H9 (cell line): ENCODE data around the gene SURF1. TPM values are rescaled to one million over a fixed set of nuclear protein-coding genes. Genes with fewer than 3 reads are reported as not detected.

Source experiments
- DNase-seq: peaks from one replicate; pipeline ENCODE4 v3.0.0-alpha.2; 2017
- H2AFZ ChIP-seq: one replicate; pipeline ENCODE4 v1.6.1; 2013; ENCODE audit warnings: mild to moderate bottlenecking, low read length, control low read depth, moderate library complexity
- H2AK5ac ChIP-seq: 2 replicates; pipeline ENCODE4 v1.6.1; 2013; ENCODE audit warnings: low read length, control low read depth, mixed read lengths; ENCODE audit not compliant: insufficient read length
- H2BK120ac ChIP-seq: one replicate; pipeline ENCODE4 v1.6.1; 2013; ENCODE audit warnings: low read depth, mild to moderate bottlenecking, low read length, control low read depth, inconsistent platforms; ENCODE audit not compliant: poor library complexity, severe bottlenecking
- H2BK12ac ChIP-seq: 2 replicates; pipeline ENCODE4 v1.6.1; 2013; ENCODE audit warnings: low read length, control low read depth, mixed read lengths, low read depth; ENCODE audit not compliant: insufficient read length
- H2BK15ac ChIP-seq: 2 replicates; pipeline ENCODE4 v1.6.1; 2013; ENCODE audit warnings: low read depth, low read length, control low read depth
- H2BK20ac ChIP-seq: one replicate; pipeline ENCODE4 v1.6.1; 2013; ENCODE audit warnings: low read depth, mild to moderate bottlenecking, low read length, control low read depth, inconsistent platforms; ENCODE audit not compliant: poor library complexity, severe bottlenecking
- H2BK5ac ChIP-seq: 2 replicates; pipeline ENCODE4 v1.6.1; 2013; ENCODE audit warnings: low read length, control low read depth, mixed read lengths; ENCODE audit not compliant: insufficient read length
- H3K14ac ChIP-seq: 2 replicates; pipeline ENCODE4 v1.6.1; 2013; ENCODE audit warnings: low read length, control low read depth; ENCODE audit not compliant: insufficient read depth
- H3K18ac ChIP-seq: 2 replicates; pipeline ENCODE4 v1.6.1; 2013; ENCODE audit warnings: low read depth, mild to moderate bottlenecking, mixed read lengths, low read length, control low read depth; ENCODE audit not compliant: insufficient read length
- H3K23ac ChIP-seq: 2 replicates; pipeline ENCODE4 v1.6.1; 2013; ENCODE audit warnings: low read length, control low read depth, mixed read lengths, low read depth; ENCODE audit not compliant: insufficient read length
- H3K23me2 ChIP-seq: 2 replicates; pipeline ENCODE4 v1.6.1; 2013; ENCODE audit warnings: low read depth, mild to moderate bottlenecking, mixed read lengths, low read length, control low read depth; ENCODE audit not compliant: insufficient read length, poor library complexity, severe bottlenecking
- H3K27ac ChIP-seq: 2 replicates; pipeline ENCODE4 v1.5.1; 2013; ENCODE audit warnings: low read length, control low read depth, mixed read lengths, low read depth; ENCODE audit not compliant: insufficient read length
- H3K27me3 ChIP-seq: 2 replicates; pipeline ENCODE4 v1.6.1; 2013; ENCODE audit warnings: low read length, control low read depth, inconsistent platforms; ENCODE audit not compliant: insufficient read depth
- H3K4ac ChIP-seq: 2 replicates; pipeline ENCODE4 v1.6.1; 2013; ENCODE audit warnings: low read depth, mild to moderate bottlenecking, control low read depth, inconsistent platforms, low read length, moderate library complexity
- H3K4me1 ChIP-seq: 2 replicates; pipeline ENCODE4 v1.6.1; 2013; ENCODE audit warnings: low read length, control low read depth, inconsistent platforms; ENCODE audit not compliant: insufficient read depth
- H3K4me2 ChIP-seq: 2 replicates; pipeline ENCODE4 v1.6.1; 2013; ENCODE audit warnings: low read length, control low read depth, mixed read lengths; ENCODE audit not compliant: insufficient read length, insufficient read depth
- H3K56ac ChIP-seq: 2 replicates; pipeline ENCODE4 v1.6.1; 2013; ENCODE audit warnings: low read depth, mild to moderate bottlenecking, mixed read lengths, low read length, control low read depth; ENCODE audit not compliant: insufficient read length
- H3K79me1 ChIP-seq: 2 replicates; pipeline ENCODE4 v1.6.1; 2013; ENCODE audit warnings: low read depth, mild to moderate bottlenecking, moderate library complexity, low read length, control low read depth, inconsistent platforms; ENCODE audit not compliant: insufficient read depth, poor library complexity, severe bottlenecking
- H3K79me2 ChIP-seq: 2 replicates; pipeline ENCODE4 v1.6.1; 2013; ENCODE audit warnings: low read length, control low read depth, inconsistent platforms; ENCODE audit not compliant: insufficient read depth
- H3K9ac ChIP-seq: 2 replicates; pipeline ENCODE4 v1.6.1; 2013; ENCODE audit warnings: low read length, control low read depth, mixed read lengths; ENCODE audit not compliant: insufficient read length; ENCODE audit errors: extremely low read depth
- H3K9me3 ChIP-seq: one replicate; pipeline ENCODE4 v1.6.1; 2013; ENCODE audit warnings: low read depth, low read length, inconsistent platforms; ENCODE audit not compliant: control insufficient read depth
- H3T11ph ChIP-seq: one replicate; pipeline ENCODE4 v1.6.1; 2013; ENCODE audit warnings: mild to moderate bottlenecking, low read length, control low read depth, inconsistent platforms
- H4K20me1 ChIP-seq: one replicate; pipeline ENCODE4 v1.6.1; 2013; ENCODE audit not compliant: control insufficient read depth, insufficient read length, insufficient read depth
- H4K5ac ChIP-seq: 2 replicates; pipeline ENCODE4 v1.6.1; 2013; ENCODE audit warnings: low read depth, mild to moderate bottlenecking, mixed read lengths, low read length, control low read depth; ENCODE audit not compliant: insufficient read length
- H4K8ac ChIP-seq: replicated peaks from 2 replicates; pipeline ENCODE4 v1.6.1; 2013; ENCODE audit warnings: low read length, control low read depth, mixed read lengths, low read depth; ENCODE audit not compliant: insufficient read length
- H4K91ac ChIP-seq: 2 replicates; pipeline ENCODE4 v1.6.1; 2013; ENCODE audit warnings: low read depth, mild to moderate bottlenecking, moderate library complexity, mixed read lengths, low read length, control low read depth; ENCODE audit not compliant: insufficient read length
- H3K27ac Mint-ChIP-seq, 3 experiments: 2 replicates in 2 of 3; 3 replicates in 1 of 3; pipeline ENCODE4 v1.8.0; 2020 to 2021; ENCODE audit warnings: mixed read lengths in 3 of 3, mild to moderate bottlenecking in 1 of 3, moderate library complexity in 1 of 3
- H3K27me3 Mint-ChIP-seq: 2 replicates; pipeline ENCODE4 v1.8.0; 2021; ENCODE audit warnings: low read depth, mild to moderate bottlenecking, moderate library complexity, mixed read lengths
- H3K36me3 Mint-ChIP-seq, 3 experiments: 2 replicates in 2 of 3; 3 replicates in 1 of 3; pipeline ENCODE4 v1.8.0; 2020 to 2021; ENCODE audit warnings: low read depth in 3 of 3, mixed read lengths in 3 of 3; ENCODE audit not compliant: insufficient read depth in 1 of 3
- H3K4me1 Mint-ChIP-seq, 2 experiments: 2 replicates each; pipeline ENCODE4 v1.8.0; 2020; ENCODE audit warnings: mixed read lengths in 2 of 2
- H3K4me3 Mint-ChIP-seq, 2 experiments: 2 replicates in 1 of 2; 3 replicates in 1 of 2; pipeline ENCODE4 v1.8.0; 2020 to 2021; ENCODE audit warnings: mild to moderate bottlenecking in 2 of 2, mixed read lengths in 2 of 2, moderate library complexity in 1 of 2
- H3K9me3 Mint-ChIP-seq, 2 experiments: 2 replicates in 1 of 2; 3 replicates in 1 of 2; pipeline ENCODE4 v1.8.0; 2020; ENCODE audit warnings: mild to moderate bottlenecking in 2 of 2, mixed read lengths in 2 of 2, moderate library complexity in 1 of 2
- CTCF ChIP-seq: fragments of 200-600 bp; sonication (generic); conservative IDR thresholded peaks from 3 replicates; pipeline ENCODE4 v1.8.0; 2021; ENCODE audit warnings: antibody characterized with exemption, mild to moderate bottlenecking
- WGBS: extraction: QIAGEN DNeasy Blood & Tissue Kit; methylation state at CpG from one replicate; pipeline ENCODE4 v1.1.7; 2013; ENCODE audit warnings: missing lambda C conversion rate, low lambda C conversion rate, mixed read lengths; ENCODE audit not compliant: insufficient read length; ENCODE audit errors: extremely low coverage; 5-methylcytosine and 5-hydroxymethylcytosine counted together
- total RNA-seq: library from RNA; stranded (reverse); gene quantifications from 2 replicates; pipeline ENCODE4 v1.2.1, GENCODE V29; 2021

The SURF1 gene
- total RNA-seq, 1 experiment from 2014 or later, result 43.3 TPM

DNA sequence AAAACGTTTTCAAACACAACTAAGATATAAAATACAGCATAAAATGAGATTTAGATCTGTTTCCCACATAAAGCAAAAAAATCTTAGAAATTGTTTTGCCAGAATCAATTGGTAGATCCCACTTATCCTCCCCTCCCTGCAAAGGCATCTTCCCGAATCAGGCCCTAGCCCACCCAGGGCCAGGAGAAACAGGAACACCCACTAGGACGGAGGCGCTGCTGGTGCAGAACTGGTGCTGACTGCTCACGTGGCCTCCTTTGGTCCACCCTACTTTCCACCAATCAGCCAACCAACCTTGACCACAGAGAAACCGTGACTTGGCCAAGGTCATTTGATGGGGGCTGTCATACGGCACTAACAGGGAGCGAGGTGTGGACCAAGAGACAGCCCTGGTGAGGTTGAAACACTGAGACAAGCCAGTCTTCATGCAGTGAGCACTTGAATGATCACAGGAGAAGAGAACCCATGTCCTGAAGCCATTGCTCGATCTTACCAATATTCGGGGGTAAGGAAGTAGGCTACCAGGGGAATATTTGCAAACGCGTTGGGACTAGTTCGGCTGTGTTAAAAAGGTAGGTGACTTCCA is 5.3 kb upstream of the SURF1 start:
- no peak overlapping the region for H2AFZ ChIP-seq
- no CpG with 5 or more reads among the region's 13 CpGs for WGBS
- H4K8ac ChIP-seq, result no peak overlapping the region
- H2BK5ac ChIP-seq, result no peak overlapping the region
- no peaks in the 10 kb centered on the region for H3K9me3 ChIP-seq
- no peak overlapping the region for H3K56ac ChIP-seq
- no peak overlapping the region for H2BK120ac ChIP-seq
- Mint-ChIP-seq H3K36me3 (peaks cover 27 to 86% (median 81%) of the 10 kb centered on the region in 3 experiments; a peak in 6 of 7 replicates), H3K4me3 (no peak overlapping the region), H3K9me3 (no peaks in the 10 kb centered on the region), H3K27me3 (no peaks in the 10 kb centered on the region; the same call in 1 of the 2 replicates), H3K4me1 (peaks cover 8 to 10% of the 10 kb centered on the region in 2 experiments), H3K27ac (peak overlapping the region in 2 of 3 experiments; percentile 60 to 70; a peak in 5 of 7 replicates)
- H3K27ac ChIP-seq, result no peak overlapping the region
- H2BK20ac ChIP-seq, result no peak overlapping the region
- H3K27me3 ChIP-seq, result no peaks in the 10 kb centered on the region
- no peak for DNase-seq
- H4K5ac ChIP-seq, result no peak overlapping the region
- H2AK5ac ChIP-seq, result no peak overlapping the region
- no peaks in the 10 kb centered on the region for H4K20me1 ChIP-seq
- H3K9ac ChIP-seq, result no peak overlapping the region
- peaks cover 3% of the 10 kb centered on the region for H3K79me1 ChIP-seq
- H3T11ph ChIP-seq, result no peak overlapping the region
- no peak for TF ChIP-seq CTCF
- H4K91ac ChIP-seq, result no peak overlapping the region
- H3K4me2 ChIP-seq, result no peak overlapping the region
- H3K18ac ChIP-seq, result no peak overlapping the region
- H3K23ac ChIP-seq, result no peak overlapping the region
- H3K79me2 ChIP-seq, result no peaks in the 10 kb centered on the region; the same call in 1 of the 2 replicates
- peaks cover 10% of the 10 kb centered on the region for H3K23me2 ChIP-seq
- H2BK15ac ChIP-seq, result no peak overlapping the region
- H3K4me1 ChIP-seq, result no peaks in the 10 kb centered on the region
- no peak overlapping the region for H2BK12ac ChIP-seq
- no peak overlapping the region for H3K4ac ChIP-seq
- no peak overlapping the region for H3K14ac ChIP-seq
